ENCODE results near the gene NRXN3.

- TF ChIP-seq ZNF24 (IDR thresholded peaks at IDR 0.05), result no peak
- TF ChIP-seq MXI1 (IDR thresholded peaks at IDR 0.05; ENCODE audit: borderline replicate concordance, low read depth, low read length), result no peak
- TF ChIP-seq, protein P1, sequence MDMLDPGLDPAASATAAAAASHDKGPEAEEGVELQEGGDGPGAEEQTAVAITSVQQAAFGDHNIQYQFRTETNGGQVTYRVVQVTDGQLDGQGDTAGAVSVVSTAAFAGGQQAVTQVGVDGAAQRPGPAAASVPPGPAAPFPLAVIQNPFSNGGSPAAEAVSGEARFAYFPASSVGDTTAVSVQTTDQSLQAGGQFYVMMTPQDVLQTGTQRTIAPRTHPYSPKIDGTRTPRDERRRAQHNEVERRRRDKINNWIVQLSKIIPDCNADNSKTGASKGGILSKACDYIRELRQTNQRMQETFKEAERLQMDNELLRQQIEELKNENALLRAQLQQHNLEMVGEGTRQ (IDR thresholded peaks at IDR 0.05; ENCODE audit: low read depth, low read length), result no peak
- TF ChIP-seq, protein P1 (CRISPR knock-in tag; IDR thresholded peaks at IDR 0.05; ENCODE audit: borderline replicate concordance), result no peak
- TF ChIP-seq, protein P2, sequence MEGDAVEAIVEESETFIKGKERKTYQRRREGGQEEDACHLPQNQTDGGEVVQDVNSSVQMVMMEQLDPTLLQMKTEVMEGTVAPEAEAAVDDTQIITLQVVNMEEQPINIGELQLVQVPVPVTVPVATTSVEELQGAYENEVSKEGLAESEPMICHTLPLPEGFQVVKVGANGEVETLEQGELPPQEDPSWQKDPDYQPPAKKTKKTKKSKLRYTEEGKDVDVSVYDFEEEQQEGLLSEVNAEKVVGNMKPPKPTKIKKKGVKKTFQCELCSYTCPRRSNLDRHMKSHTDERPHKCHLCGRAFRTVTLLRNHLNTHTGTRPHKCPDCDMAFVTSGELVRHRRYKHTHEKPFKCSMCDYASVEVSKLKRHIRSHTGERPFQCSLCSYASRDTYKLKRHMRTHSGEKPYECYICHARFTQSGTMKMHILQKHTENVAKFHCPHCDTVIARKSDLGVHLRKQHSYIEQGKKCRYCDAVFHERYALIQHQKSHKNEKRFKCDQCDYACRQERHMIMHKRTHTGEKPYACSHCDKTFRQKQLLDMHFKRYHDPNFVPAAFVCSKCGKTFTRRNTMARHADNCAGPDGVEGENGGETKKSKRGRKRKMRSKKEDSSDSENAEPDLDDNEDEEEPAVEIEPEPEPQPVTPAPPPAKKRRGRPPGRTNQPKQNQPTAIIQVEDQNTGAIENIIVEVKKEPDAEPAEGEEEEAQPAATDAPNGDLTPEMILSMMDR (CRISPR knock-in tag; IDR thresholded peaks at IDR 0.05), result no peak
- TF ChIP-seq EZH2 (conservative IDR thresholded peaks at IDR 0.05; ENCODE audit: low read depth, low read length), result no peak
- TF ChIP-seq ZFP37 (CRISPR knock-in tag; IDR thresholded peaks at IDR 0.05; ENCODE audit: borderline replicate concordance), result no peak
These were observed 1392.0 kb downstream of the NRXN3 start for GRCh38 chr14:79562185-79562584.

Data from HepG2 (cell line).